Stimulated activated naive CD8-positive, alpha-beta T cell treated with anti-CD3 and anti-CD28 coated beads, Interleukin-15, amount 100 ng/mL, for 72 hours (primary cell): ENCODE measurements around the gene SPG7.

Experiments
- ATAC-seq: fragments of 150-1000 bp; cut with Tn5 transposase; 2 replicates; pipeline ENCODE4 v1.10.0; 2021; ENCODE audit warnings: mild to moderate bottlenecking, moderate library complexity
- DNase-seq, 2 donors: peaks; one replicate each; pipeline ENCODE4 v3.0.0; 2021 to 2022
- H3K27ac Mint-ChIP-seq, 2 donors: one replicate each; pipeline ENCODE4 v1.8.0; 2022; ENCODE audit warnings: mild to moderate bottlenecking in 2 of 2, mixed read lengths in 2 of 2, moderate library complexity in 2 of 2
- H3K27me3 Mint-ChIP-seq: one replicate; pipeline ENCODE4 v1.8.0; 2022; ENCODE audit warnings: mixed read lengths
- H3K4me1 Mint-ChIP-seq: one replicate; pipeline ENCODE4 v1.8.0; 2022; ENCODE audit warnings: mild to moderate bottlenecking, mixed read lengths
- H3K4me3 Mint-ChIP-seq, 2 donors: one replicate each; pipeline ENCODE4 v1.8.0; 2022; ENCODE audit warnings: mild to moderate bottlenecking in 2 of 2, mixed read lengths in 2 of 2, moderate library complexity in 1 of 2
- H3K9me3 Mint-ChIP-seq, 2 donors: one replicate each; pipeline ENCODE4 v1.8.0; 2022; ENCODE audit warnings: mixed read lengths in 2 of 2

Gene SPG7

DNA sequence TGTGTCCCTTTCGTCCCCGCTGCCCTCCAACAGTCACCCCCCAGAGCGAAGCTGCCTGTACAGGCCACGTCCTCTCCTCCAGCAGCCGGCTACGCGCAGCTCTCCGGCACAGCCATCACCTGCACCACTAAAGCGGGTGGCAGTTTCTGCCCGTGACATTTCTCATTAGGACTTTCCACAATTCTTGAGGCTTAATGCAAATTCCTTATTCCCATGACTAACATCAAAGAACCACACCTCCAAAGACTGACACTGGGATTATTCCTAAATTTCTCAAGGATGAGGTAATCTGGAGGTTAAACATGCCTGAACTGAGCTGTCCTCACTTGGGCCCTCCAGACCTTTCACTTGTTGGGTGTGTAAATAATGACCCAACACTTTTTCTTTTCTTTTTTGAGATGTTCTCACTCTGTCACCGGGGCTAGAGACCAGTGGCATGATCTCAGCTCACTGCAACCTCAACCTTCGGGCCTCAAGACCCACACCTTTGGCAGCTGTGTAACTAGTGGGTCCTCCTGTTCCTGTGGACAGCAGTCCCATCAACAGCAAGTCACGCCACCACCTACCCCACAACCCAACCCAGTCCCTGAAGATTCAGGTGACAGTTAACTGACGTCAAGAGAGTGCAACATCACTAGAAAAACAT, 29.5 kb upstream of the SPG7 start:
- peak; percentile 71 for ATAC-seq

DNA sequence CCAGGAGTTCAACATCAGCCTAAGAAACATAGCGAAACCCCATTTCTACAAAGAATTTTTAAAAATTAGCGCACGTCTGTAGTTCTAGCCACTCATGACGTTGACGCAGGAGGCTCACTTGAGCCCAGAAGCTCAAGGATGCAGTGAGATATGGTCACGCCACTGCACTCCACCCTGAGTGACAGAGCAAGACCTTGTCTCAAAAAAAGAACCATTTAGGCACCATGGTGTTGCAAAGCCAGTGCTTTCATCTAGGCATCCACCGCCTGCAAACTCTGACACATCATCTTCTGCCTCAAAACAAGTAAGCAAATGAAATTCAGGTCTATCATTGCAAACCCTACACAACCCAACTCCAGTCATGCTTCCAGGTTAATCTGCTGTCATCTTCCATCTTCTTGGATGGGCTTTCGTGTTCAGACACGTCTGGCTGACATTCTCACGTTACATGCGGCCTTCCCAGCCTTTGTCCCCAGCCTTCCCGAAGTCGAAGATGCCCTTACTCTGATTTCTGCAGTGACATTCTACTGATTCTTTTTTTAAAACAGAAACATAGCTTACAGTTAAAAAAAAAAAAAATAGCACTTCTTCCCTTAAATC, 26.7 kb upstream of the SPG7 start:
- H3K4me1 Mint-ChIP-seq = peaks cover 100% of the 10 kb centered on the region
- peak overlapping the region; percentile 18 to 63 for H3K4me3 Mint-ChIP-seq
- no peaks in the 10 kb centered on the region for H3K9me3 Mint-ChIP-seq
- H3K27ac Mint-ChIP-seq = peak overlapping the region; percentile 17 to 77
- no peaks in the 10 kb centered on the region for H3K27me3 Mint-ChIP-seq
- ATAC-seq = no peak
- DNase-seq = no peak

More for the DNA sequence above, 29.5 kb upstream of the SPG7 start:
- peak in 1 of 2 donors; percentile 21 for DNase-seq
- no peaks in the 10 kb centered on the region for H3K9me3 Mint-ChIP-seq
- peaks cover 100% of the 10 kb centered on the region for H3K4me1 Mint-ChIP-seq
- no peaks in the 10 kb centered on the region for H3K27me3 Mint-ChIP-seq
- H3K4me3 Mint-ChIP-seq = peak overlapping the region; percentile 59 to 83
- H3K27ac Mint-ChIP-seq = peak overlapping the region; percentile 40 to 89

DNA sequence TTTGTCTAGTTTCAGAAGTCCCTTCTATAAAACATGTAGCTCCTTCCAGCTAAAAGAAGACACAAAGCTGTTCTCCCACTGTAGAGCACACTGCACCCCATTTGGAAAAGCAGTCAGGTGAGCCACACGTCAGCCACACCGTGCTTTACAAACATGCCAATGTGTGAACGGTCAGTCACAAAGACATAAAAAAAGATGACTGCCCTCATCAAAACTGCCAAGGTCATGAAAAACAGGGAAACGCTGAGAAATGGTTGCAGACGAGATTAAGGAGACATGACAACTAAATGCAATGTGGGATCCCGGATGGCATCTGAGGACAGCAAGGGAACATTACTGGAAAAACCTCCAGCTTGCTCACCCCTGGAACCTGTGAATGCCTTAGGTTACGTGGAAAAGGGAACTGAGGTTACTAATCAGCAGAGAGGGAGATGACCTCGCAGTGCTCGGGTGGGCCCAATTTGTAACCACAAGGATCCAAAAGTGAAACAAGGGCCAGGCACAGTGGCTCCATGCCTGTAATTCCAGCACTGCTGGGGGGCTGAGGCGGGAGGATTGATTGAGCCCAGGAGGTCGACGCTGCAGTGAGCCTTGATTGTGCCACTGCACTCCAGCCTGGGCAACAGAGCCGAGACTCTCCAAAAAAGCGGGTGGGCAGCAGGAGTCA, 25.9 kb upstream of the SPG7 start:
- DNase-seq (no peak), ATAC-seq (no peak)
- H3K27ac Mint-ChIP-seq = peak overlapping the region in 1 of 2 donors; percentile 77
- H3K9me3 Mint-ChIP-seq = no peaks in the 10 kb centered on the region
- peaks cover 100% of the 10 kb centered on the region for H3K4me1 Mint-ChIP-seq
- peak overlapping the region; percentile 61 to 63 for H3K4me3 Mint-ChIP-seq
- no peaks in the 10 kb centered on the region for H3K27me3 Mint-ChIP-seq

DNA sequence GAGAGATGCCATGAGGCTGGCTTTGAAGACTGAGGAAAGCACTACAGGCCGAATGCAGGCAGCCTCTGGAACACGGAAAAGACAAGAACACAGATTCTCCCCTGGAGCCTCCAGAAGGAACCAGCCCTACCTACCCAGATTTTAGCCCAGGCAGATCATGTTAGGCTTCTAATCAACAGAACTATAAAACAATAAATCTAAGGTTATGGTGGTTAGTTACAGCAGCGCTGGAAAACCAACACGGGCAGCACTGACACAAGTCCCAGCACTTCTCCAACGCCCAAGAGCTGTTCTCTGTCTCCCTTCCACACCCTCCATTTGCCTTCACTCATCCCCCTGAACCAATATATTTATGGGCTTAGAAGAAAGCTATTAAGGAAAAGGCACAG, 25.4 kb upstream of the SPG7 start:
- no peak for DNase-seq
- Mint-ChIP-seq H3K9me3 (no peaks in the 10 kb centered on the region), H3K4me1 (peaks cover 100% of the 10 kb centered on the region), H3K27me3 (no peaks in the 10 kb centered on the region), H3K27ac (peak overlapping the region; percentile 4 to 77), H3K4me3 (peak overlapping the region; percentile 61 to 63)
- no peak for ATAC-seq

DNA sequence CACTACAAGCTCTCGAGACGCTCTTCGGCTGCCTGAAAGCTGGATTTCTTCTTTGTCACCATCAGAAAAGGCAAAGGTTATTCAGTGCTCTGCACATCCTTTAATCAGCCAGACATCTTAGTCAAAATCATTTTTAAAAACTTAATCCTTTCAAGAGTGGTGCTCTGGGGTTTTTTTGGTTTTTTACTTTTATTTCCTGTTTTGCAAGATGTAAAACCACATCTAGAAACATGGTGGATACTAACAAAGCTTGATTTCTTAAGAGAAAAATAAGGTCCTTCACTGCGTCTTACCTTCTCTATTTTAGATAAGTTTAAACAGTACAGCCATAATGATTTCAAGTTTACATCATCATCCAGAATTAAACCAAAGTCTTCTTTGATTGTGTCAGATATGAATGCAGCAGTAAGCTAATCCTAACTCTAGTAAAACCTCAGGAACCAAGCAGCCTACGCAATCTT, 24.1 kb upstream of the SPG7 start:
- Mint-ChIP-seq H3K4me1 (peaks cover 97% of the 10 kb centered on the region), H3K4me3 (peak overlapping the region; percentile 71 to 87), H3K9me3 (no peaks in the 10 kb centered on the region), H3K27ac (peak overlapping the region; percentile 67 to 93), H3K27me3 (no peaks in the 10 kb centered on the region)
- ATAC-seq (peak; percentile 41), DNase-seq (no peak)

DNA sequence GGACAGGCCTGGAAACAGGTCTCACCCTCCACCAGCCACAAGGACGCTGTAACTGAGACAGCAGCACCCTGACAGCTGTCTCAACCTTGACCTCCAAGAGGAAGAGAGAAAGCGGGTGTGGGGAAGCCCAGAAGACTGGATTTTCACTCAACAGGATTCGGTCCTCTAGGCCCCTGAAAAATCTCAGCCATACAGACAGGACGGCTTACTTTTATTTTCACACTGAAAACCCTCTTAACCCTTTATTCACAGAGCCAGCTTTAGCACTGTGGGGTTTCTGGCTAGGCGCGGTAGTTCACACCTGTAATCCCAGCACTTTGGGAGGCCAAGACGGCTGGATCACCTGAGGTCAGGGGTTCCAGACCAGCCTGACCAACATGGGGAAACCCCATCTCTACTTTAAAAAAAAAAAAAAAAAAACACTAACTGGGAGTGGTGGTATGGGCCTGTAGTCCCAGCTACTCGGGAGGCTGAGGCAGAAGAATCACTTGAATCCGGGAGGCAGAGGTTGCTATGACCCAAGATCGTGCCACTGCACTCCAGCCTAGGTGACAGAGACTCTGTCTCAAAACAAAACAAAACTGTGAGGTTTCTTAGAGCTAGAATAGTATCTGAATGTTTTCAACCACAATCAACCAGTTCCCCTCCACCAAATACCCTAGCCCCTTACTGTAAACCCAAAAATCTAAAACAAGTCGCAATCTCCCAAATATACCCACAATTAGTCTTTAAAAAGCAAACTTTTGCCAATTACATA, 23.1 kb upstream of the SPG7 start:
- Mint-ChIP-seq H3K4me3 (peak overlapping the region; percentile 71 to 87), H3K4me1 (peaks cover 89% of the 10 kb centered on the region), H3K9me3 (no peaks in the 10 kb centered on the region), H3K27ac (peak overlapping the region; percentile 67 to 98), H3K27me3 (no peaks in the 10 kb centered on the region)
- ATAC-seq (peak; percentile 42), DNase-seq (peak; percentile 47 to 62)

DNA sequence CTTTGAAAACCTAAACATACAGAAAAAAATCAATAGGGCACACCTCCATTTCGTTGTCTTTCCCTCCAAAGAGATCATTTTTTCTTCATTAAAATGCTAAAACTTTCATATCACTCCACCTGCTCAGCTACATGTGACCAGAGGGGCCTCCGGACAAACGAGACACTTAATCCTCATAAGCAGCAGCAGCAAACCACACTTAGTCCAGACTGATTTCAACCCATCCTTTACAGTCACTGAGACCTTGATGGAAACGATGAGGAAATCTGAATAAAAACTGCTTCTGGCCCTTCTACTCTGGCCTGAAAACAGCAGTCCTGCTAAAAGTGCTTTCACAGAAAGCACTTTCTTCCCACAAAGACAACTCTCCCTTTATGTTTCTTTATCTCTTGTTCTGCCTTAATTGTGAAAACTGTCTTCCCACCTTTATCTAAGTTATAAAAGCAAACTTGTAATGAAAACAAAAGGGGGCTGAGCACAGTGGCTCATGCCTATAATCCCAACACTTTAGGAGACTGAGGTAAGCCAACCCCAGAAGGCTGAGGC, 22.4 kb upstream of the SPG7 start:
- DNase-seq (peak in 1 of 2 donors; percentile 16), ATAC-seq (no peak)
- H3K4me1 Mint-ChIP-seq = peaks cover 82% of the 10 kb centered on the region
- H3K9me3 Mint-ChIP-seq = no peaks in the 10 kb centered on the region
- peak overlapping the region; percentile 67 to 98 for H3K27ac Mint-ChIP-seq
- H3K27me3 Mint-ChIP-seq = no peaks in the 10 kb centered on the region
- peak overlapping the region; percentile 71 to 87 for H3K4me3 Mint-ChIP-seq

DNA sequence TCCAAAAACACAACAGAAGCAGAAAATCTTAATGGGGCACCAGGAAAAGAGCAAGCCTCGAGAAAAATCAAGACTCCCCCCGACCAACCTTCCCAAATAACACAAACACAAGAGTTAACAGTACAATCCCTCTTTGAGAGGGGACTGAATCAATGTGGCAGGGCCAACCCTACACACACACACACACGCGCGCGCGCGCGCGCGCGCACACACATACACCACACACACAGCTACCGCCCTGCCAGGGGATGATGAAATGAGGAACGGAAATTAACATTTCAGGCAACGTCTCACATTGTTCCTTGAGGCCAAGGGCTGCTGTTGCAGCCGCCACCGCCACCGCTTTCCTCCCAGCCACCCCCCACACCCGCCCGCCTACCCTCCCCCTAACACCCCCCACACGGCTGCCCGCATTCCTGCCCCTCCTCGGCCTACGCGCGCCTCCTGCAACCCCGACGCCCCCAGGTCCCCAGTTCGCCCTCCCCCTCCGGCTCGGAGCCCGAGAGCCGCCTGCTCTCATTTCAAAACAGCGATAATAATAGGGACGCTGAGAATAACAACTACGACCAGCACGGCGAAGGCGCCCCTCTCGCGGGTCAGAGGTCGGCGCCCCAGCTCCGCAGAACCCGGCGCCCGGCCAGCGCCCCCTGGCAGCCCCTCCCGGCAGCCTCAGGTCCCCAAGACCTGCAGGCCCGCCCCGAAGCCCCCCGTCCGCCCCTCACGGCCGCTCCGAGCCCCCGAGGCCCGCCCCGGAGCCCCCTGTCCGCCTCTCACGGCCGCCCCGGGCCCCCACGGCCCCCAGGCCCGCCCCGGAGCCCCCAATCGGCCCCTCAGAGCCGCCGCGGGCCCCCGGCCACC, 18.9 kb upstream of the SPG7 start:
- peak overlapping the region; percentile 89 to 96 for H3K4me3 Mint-ChIP-seq
- peak overlapping the region; percentile 99 to 100 for H3K27ac Mint-ChIP-seq
- H3K27me3 Mint-ChIP-seq = no peaks in the 10 kb centered on the region
- peak; percentile 90 to 92 for DNase-seq
- peaks cover 74% of the 10 kb centered on the region for H3K4me1 Mint-ChIP-seq
- ATAC-seq = peak; percentile 67
- H3K9me3 Mint-ChIP-seq = no peaks in the 10 kb centered on the region

DNA sequence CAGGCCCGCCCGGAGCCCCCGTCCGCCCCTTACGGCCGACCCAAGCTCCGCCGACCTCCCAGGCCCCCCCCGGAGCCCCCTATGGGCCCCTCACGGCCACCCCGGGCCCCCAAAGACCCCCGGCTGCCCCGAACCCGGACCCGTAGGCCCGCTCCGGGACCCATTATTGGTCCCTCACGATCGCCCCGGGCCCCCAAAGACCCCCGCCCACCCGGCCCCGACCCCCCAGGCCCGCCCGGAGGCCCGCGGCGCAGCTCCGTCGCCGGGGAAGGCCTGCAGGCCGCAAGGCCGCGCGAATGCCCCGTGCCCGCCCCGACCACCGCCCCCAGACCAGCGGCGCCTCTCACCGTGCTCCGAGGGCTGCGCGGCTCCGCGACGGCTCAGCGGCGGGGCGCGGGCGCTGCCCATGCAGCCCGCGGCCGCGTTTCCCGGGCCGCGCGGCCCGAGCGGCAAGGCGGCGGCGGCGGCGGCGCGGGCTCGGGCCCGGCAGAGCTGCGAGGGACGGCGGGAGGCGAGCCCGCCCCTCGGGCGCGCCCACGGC, 18.2 kb upstream of the SPG7 start:
- peak in 1 of 2 donors; percentile 31 for DNase-seq
- Mint-ChIP-seq H3K27ac (peak overlapping the region in 1 of 2 donors; percentile 77), H3K4me1 (peaks cover 69% of the 10 kb centered on the region), H3K9me3 (no peaks in the 10 kb centered on the region), H3K27me3 (no peaks in the 10 kb centered on the region), H3K4me3 (peak overlapping the region in 1 of 2 donors; percentile 37)
- ATAC-seq = no peak

DNA sequence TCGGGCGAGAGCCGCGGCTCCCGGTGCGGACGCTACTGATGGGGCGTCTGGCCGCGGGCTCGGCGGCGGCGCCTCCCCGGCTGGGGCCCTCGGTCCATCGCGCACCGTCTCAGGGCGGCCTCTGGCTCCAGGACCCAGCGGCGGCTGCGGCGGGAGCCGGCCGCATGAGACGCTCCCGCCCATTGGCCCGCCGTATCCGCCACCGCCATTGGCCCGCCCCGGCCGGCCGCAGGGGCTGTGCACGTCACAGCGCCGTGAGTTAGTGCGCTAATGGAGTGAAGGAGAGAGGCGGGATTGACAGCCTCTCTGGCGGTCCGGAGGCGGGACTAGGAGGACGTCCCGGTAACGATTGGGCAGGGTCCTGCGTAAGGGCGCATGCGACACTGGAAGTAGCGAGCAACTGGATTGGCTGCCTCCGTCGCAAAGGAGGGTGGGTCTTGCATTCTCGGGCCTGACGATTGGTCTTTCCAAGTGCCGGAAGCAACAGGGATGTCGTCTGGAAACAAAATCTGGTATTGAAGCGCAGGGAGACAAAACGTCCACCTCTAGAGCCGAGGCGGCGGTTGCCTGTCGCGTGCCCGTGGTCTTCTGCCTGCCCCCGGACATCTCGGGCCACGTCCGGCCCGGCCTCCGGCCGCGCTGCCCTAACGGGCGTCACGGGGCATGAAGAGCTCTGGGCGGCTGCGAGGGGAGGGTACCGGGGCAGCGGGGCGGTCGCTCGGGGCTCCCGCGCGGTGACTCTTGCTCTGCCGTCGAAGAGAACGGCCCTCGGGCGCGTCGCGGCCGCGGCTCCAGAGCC, 17.6 kb upstream of the SPG7 start, which contains the start of gene ANKRD11:
Gene ANKRD11 (minus strand): TSS at position 123 of the 799 bp plus-strand sequence. CDS start 173,542 bp downstream, outside the sequence.
- DNase-seq (peak; percentile 99), ATAC-seq (peak; percentile 91)
- Mint-ChIP-seq H3K27ac (peak within 1 kb of the TSS; percentile 99 to 100), H3K4me1 (peaks cover 66% of the 10 kb centered on the region), H3K9me3 (no peaks in the 10 kb centered on the region), H3K4me3 (peak within 1 kb of the TSS; percentile 90 to 96), H3K27me3 (no peaks in the 10 kb centered on the region)

DNA sequence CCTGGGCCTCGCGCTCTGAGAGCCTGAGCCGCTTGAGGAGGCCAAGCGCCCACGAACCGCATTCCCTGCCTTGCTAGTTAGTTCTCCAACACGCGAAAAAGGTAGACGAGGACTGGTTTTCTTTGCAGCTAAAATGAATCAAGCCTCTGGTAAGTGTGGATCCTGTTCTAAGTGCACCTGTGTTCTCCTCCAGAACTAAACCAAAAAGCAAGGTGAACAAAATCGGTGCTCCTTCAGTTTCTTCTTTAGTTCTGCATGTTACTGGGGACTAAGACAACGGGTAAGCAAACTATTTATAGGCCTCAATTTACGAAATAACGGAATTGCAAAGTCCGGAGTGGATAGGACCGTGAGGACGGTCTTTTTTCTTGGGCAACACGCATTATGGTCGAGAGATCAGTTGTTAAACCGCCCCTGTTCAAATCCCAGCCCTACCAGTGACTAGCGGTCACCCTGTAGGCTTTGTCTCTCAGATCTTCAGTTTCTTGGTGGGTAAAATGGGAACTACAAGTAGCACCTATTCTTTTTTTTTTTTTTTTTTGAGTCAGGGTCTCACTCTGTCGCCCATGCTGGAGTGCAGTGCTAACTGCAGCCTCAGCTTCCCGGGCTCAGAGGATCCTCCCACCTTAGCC, 16.8 kb upstream of the SPG7 start:
- Mint-ChIP-seq H3K4me1 (peaks cover 59% of the 10 kb centered on the region), H3K4me3 (peak overlapping the region; percentile 89 to 90), H3K27me3 (no peaks in the 10 kb centered on the region), H3K27ac (peak overlapping the region; percentile 83 to 98), H3K9me3 (no peaks in the 10 kb centered on the region)
- DNase-seq = no peak
- no peak for ATAC-seq

DNA sequence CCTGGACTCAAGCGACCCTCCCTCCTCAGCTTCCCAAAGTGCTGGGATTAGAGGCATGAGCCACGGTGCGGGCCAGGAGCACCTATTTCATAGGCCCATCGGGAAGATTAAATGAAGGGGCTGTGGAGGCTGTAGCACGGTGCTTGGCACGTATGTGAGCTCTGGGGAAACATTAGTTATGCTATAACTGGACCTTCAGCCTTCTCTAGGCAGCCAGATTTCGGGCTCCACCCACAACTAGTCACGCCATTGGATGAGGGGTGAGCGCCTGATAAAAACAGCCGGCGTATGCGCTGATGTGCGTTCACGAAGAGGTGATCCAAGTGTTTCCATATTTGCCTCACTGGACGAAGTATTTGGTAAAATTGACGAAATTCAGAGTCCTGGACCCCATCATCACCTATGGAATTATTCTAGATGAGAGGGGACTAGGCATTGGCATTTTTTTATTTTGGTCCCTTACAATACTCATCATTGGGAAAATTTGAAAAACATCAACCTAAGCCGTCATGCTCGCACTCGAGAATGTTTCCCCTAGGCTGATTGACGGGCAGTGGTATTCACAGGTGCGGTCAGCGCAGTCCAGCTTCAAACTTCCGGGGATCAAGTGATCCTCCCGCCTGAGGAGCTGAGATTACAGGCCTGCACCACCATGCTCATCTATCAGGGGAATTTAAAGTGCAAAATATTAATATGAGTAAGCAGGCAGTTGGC, 16.1 kb upstream of the SPG7 start:
- Mint-ChIP-seq H3K27me3 (no peaks in the 10 kb centered on the region), H3K27ac (peak overlapping the region in 1 of 2 donors; percentile 98), H3K4me1 (peaks cover 51% of the 10 kb centered on the region), H3K4me3 (peak overlapping the region; percentile 89 to 90), H3K9me3 (no peaks in the 10 kb centered on the region)
- DNase-seq = no peak
- ATAC-seq = no peak

DNA sequence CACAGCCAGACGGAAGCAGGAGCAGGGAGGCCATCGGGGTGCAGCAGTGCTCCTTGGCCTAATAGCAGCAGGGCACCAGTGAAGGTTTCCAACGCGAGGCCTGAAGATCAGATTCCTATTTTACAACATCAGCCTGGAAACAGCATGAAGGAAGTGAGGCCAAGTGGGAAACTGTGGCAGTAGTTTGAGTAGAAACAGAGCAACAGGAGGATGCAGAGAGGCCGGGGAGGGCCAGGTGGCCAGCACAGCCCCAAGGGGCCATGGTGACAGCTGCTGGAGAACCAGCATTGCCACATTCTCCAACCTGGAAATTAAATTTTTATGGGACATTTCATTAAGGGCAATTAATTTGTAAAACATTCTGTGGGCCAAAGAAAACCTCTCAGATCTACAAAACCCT, 14.4 kb upstream of the SPG7 start:
- H3K4me3 Mint-ChIP-seq = no peak overlapping the region
- H3K27me3 Mint-ChIP-seq = no peaks in the 10 kb centered on the region
- peaks cover 38% of the 10 kb centered on the region for H3K4me1 Mint-ChIP-seq
- DNase-seq = no peak
- H3K9me3 Mint-ChIP-seq = no peaks in the 10 kb centered on the region
- ATAC-seq = no peak
- H3K27ac Mint-ChIP-seq = no peak overlapping the region
